Measurements from ENCODE around the gene BCKDHB.

DNA sequence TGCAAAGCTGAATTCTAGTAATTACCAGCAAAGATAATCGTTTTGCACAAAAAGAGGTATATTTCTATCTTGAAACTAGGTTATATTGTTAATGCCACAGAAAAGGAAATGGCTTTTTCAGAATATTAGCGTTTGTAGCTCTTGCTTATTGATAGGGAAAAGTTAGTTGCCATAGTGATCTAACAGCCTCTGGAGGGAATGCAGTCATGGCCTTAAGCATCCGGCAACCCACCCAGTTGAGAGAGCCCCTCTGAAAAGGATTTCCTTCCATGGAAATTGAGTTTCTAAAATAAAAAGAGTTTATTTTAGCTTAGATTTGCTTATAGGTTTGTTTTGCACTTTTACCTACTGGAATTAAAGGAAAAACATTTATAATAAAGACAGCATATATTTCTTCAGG lies 224.5 kb downstream of the BCKDHB start:
- TF ChIP-seq, protein P1, sequence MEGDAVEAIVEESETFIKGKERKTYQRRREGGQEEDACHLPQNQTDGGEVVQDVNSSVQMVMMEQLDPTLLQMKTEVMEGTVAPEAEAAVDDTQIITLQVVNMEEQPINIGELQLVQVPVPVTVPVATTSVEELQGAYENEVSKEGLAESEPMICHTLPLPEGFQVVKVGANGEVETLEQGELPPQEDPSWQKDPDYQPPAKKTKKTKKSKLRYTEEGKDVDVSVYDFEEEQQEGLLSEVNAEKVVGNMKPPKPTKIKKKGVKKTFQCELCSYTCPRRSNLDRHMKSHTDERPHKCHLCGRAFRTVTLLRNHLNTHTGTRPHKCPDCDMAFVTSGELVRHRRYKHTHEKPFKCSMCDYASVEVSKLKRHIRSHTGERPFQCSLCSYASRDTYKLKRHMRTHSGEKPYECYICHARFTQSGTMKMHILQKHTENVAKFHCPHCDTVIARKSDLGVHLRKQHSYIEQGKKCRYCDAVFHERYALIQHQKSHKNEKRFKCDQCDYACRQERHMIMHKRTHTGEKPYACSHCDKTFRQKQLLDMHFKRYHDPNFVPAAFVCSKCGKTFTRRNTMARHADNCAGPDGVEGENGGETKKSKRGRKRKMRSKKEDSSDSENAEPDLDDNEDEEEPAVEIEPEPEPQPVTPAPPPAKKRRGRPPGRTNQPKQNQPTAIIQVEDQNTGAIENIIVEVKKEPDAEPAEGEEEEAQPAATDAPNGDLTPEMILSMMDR (IDR thresholded peaks at IDR 0.05): no peak
- TF ChIP-seq TAF1 (IDR thresholded peaks at IDR 0.05; ENCODE audit: borderline replicate concordance, low read depth, low read length) (no peak), EZH2phosphoT487 (IDR thresholded peaks at IDR 0.05; ENCODE audit: borderline replicate concordance, low read depth) (no peak), RAD21 (IDR thresholded peaks at IDR 0.05; ENCODE audit: low read length) (no peak), POLR2AphosphoS5 (IDR thresholded peaks at IDR 0.05; ENCODE audit: low read depth, low read length) (no peak), JUND (IDR thresholded peaks at IDR 0.05) (no peak), GATA2 (CRISPR knock-in tag; IDR thresholded peaks at IDR 0.05) (no peak), YY1 (IDR thresholded peaks at IDR 0.05; ENCODE audit: low read depth) (no peak), FOSL2 (IDR thresholded peaks at IDR 0.05; ENCODE audit: borderline replicate concordance, low read depth) (no peak), RCOR1 (IDR thresholded peaks at IDR 0.05; ENCODE audit: low read length) (no peak), CHD2 (IDR thresholded peaks at IDR 0.05; ENCODE audit: low read length, partially characterized antibody) (no peak), EP300 (IDR thresholded peaks at IDR 0.05; ENCODE audit: borderline replicate concordance in 1 of 2, low read depth in 1 of 2, low read length in 1 of 2) (no peak), RFX5 (IDR thresholded peaks at IDR 0.05; ENCODE audit: low read length) (no peak)
- TF ChIP-seq, protein P2, sequence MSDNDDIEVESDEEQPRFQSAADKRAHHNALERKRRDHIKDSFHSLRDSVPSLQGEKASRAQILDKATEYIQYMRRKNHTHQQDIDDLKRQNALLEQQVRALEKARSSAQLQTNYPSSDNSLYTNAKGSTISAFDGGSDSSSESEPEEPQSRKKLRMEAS (IDR thresholded peaks at IDR 0.05; ENCODE audit: low read depth): no peak

All from SK-N-SH (cell line).